Measurements from ENCODE around the gene SIAH2. TPM values are rescaled to one million over a fixed set of nuclear protein-coding genes. Genes with fewer than 3 reads are reported as not detected.

SIAH2 gene
- total RNA-seq, 4 donors from 2014 or later, result 17.8 to 29.0 (median 20.4) TPM

- Histone ChIP-seq H3K27ac (no peak overlapping the region), H3K27me3 (no peaks in the 10 kb centered on the region), H3K36me3 (no peaks in the 10 kb centered on the region), H3K4me1 (no peaks in the 10 kb centered on the region), H3K9me3 (no peaks in the 10 kb centered on the region), H3K4me3 (replicated peaks in 1 of 3) (no peak overlapping the region)
- intact Hi-C loops (cut with DNase I), result no loop called here
- no peak for DNase-seq
- TF ChIP-seq CTCF (IDR thresholded peaks at IDR 0.05) (no peak), POLR2A (IDR thresholded peaks at IDR 0.05) (no peak)
These were observed 27.7 kb upstream of the SIAH2 start for GRCh38 chr3:150790629-150791028.

DNA sequence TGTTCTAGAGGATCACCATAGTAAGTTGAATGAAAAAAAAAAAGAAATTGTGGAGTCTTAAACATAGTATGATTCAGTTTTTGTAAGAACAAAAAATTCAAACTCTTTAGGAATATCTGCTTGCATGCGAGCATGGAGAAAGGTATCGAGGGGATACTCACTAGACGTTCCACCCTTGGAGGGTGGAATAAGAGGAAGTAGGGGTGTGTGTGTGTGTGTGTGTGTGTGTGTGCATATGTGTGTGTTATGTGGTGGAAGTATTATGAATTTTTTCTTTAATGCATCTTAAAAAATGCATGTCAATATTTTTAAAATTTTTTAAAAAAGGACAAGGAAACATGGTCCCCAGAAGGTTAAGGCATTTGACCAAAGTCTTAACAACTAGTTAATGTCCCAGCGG, 26.5 kb upstream of the SIAH2 start:
- Histone ChIP-seq H3K36me3 (no peaks in the 10 kb centered on the region), H3K27me3 (no peaks in the 10 kb centered on the region), H3K9me3 (no peaks in the 10 kb centered on the region), H3K27ac (no peak overlapping the region), H3K4me1 (no peaks in the 10 kb centered on the region), H3K4me3 (replicated peaks in 1 of 3) (no peak overlapping the region)
- intact Hi-C loops (cut with DNase I), result loop anchor here (5.0 to 10.0 kb wide), 3 partner anchors 65 to 358 kb away; no protein-coding TSS in a partner anchor
- no peak for TF ChIP-seq CTCF (IDR thresholded peaks at IDR 0.05)
- no peak for TF ChIP-seq POLR2A (IDR thresholded peaks at IDR 0.05)
- DNase-seq, result no peak
- WGBS, 2 donors, result 80% methylated on average over 4 of the region's 4 CpGs

DNA sequence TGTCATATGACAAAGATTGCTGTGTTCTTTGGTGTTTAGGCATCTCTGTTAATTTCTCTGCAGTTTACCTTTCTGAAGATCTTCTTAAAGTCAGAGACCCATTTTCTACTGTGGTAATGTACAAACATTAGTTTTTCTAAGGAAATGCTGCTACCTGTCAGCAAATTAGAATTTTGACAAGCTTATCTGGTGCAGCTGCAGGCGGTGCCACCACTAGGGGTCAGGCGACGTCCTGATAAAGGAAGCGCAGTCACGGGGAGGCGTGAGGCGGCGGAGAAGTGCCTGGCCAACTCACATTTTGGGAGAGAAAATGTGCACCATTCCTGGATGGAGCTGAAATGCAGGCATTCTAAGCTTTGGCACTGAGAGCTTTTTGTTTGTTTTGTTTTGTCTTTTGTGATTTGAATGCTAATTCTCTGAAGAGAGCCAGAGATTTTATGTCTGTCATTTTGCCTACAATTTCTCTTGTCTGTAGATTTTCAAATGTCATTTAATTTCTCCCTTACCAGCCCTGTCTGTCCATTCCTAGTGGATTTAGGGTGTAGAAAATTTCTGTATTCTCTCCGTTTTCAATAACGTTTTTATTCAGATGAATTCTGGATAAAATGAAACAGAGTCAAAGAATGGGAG, 24.9 kb upstream of the SIAH2 start:
- H3K9me3 ChIP-seq, result no peaks in the 10 kb centered on the region
- TF ChIP-seq CTCF (IDR thresholded peaks at IDR 0.05), result peak; percentile 62 to 95 (median 90)
- TF ChIP-seq POLR2A (IDR thresholded peaks at IDR 0.05), result no peak
- no peak overlapping the region for H3K27ac ChIP-seq
- no peaks in the 10 kb centered on the region for H3K4me1 ChIP-seq
- WGBS, 2 donors, result 6 to 7% methylated on average over 10 of the region's 10 CpGs
- no peaks in the 10 kb centered on the region for H3K36me3 ChIP-seq
- no peak overlapping the region for H3K4me3 ChIP-seq (replicated peaks in 1 of 3)
- DNase-seq, result peak; percentile 89 to 92
- no peaks in the 10 kb centered on the region for H3K27me3 ChIP-seq
- intact Hi-C loops (cut with DNase I), result loop anchor here (5.0 to 10.0 kb wide), 3 partner anchors 63 to 359 kb away; no protein-coding TSS in a partner anchor

GRCh38 chr3:150786791-150787190, 23.8 kb upstream of the SIAH2 start:
- H3K27ac ChIP-seq, result no peak overlapping the region
- no peak for TF ChIP-seq POLR2A (IDR thresholded peaks at IDR 0.05)
- TF ChIP-seq CTCF (IDR thresholded peaks at IDR 0.05), result no peak
- intact Hi-C loops (cut with DNase I), result loop anchor here (5.0 to 10.0 kb wide), 3 partner anchors 62 to 361 kb away; no protein-coding TSS in a partner anchor

GRCh38 chr3:150784747-150785125, 21.8 kb upstream of the SIAH2 start:
- H3K27me3 ChIP-seq, result no peaks in the 10 kb centered on the region
- H3K27ac ChIP-seq, result no peak overlapping the region
- TF ChIP-seq POLR2A (IDR thresholded peaks at IDR 0.05) (no peak), CTCF (IDR thresholded peaks at IDR 0.05) (no peak)
- intact Hi-C loops (cut with DNase I), result loop anchor here (5.0 to 10.0 kb wide), 3 partner anchors 60 to 363 kb away; no protein-coding TSS in a partner anchor
- H3K36me3 ChIP-seq, result no peaks in the 10 kb centered on the region
- DNase-seq, result no peak
- H3K9me3 ChIP-seq, result no peaks in the 10 kb centered on the region
- H3K4me3 ChIP-seq (replicated peaks in 1 of 3), result no peak overlapping the region
- H3K4me1 ChIP-seq, result no peaks in the 10 kb centered on the region

More at GRCh38 chr3:150786791-150787190, 23.8 kb upstream of the SIAH2 start:
- peak; percentile 25 to 27 for DNase-seq
- no peaks in the 10 kb centered on the region for H3K4me1 ChIP-seq
- H3K9me3 ChIP-seq, result no peaks in the 10 kb centered on the region
- no peaks in the 10 kb centered on the region for H3K36me3 ChIP-seq
- H3K4me3 ChIP-seq (replicated peaks in 1 of 3), result no peak overlapping the region
- H3K27me3 ChIP-seq, result no peaks in the 10 kb centered on the region

All from thyroid gland (tissue), 4 donors.